ENCODE data around the gene GAS7.

The GAS7 gene

GRCh38 chr17:10072556-10073425 lies 125.6 kb downstream of the GAS7 start:
- no peak for DNase-seq (ENCODE audit: low read depth)
- H3K4me3 ChIP-seq (ENCODE audit: low read depth, low read length), result no peak overlapping the region
- TF ChIP-seq CTCF (conservative IDR thresholded peaks at IDR 0.05; ENCODE audit: low read depth, low read length), result no peak

- TF ChIP-seq CTCF (conservative IDR thresholded peaks at IDR 0.05; ENCODE audit: low read depth, low read length), result no peak
- no peak overlapping the region for H3K4me3 ChIP-seq (ENCODE audit: low read depth, low read length)
- no peak for DNase-seq (ENCODE audit: low read depth)
Observed at GRCh38 chr17:10072086-10072485, 126.3 kb downstream of the GAS7 start.

GRCh38 chr17:10071141-10071540 lies 127.3 kb downstream of the GAS7 start:
- TF ChIP-seq CTCF (conservative IDR thresholded peaks at IDR 0.05; ENCODE audit: low read depth, low read length), result no peak
- DNase-seq (ENCODE audit: low read depth), result no peak
- H3K4me3 ChIP-seq (ENCODE audit: low read depth, low read length), result no peak overlapping the region

- TF ChIP-seq CTCF (conservative IDR thresholded peaks at IDR 0.05; ENCODE audit: low read depth, low read length), result no peak
- no peak overlapping the region for H3K4me3 ChIP-seq (ENCODE audit: low read depth, low read length)
- no peak for DNase-seq (ENCODE audit: low read depth)
Observed at GRCh38 chr17:10070690-10071089, 127.7 kb downstream of the GAS7 start.

GRCh38 chr17:10069301-10069700 lies 129.1 kb downstream of the GAS7 start:
- DNase-seq (ENCODE audit: low read depth), result no peak
- no peak overlapping the region for H3K4me3 ChIP-seq (ENCODE audit: low read depth, low read length)
- no peak for TF ChIP-seq CTCF (conservative IDR thresholded peaks at IDR 0.05; ENCODE audit: low read depth, low read length)

GRCh38 chr17:10067446-10068143 lies 130.8 kb downstream of the GAS7 start:
- no peak for TF ChIP-seq CTCF (conservative IDR thresholded peaks at IDR 0.05; ENCODE audit: low read depth, low read length)
- no peak overlapping the region for H3K4me3 ChIP-seq (ENCODE audit: low read depth, low read length)
- no peak for DNase-seq (ENCODE audit: low read depth)

Data from choroid plexus epithelial cell (primary cell).